GM21367 (cell line): ENCODE data around the gene FGGY.

Source experiments
- ATAC-seq: cut with Tn5 transposase; IDR thresholded peaks from one replicate; pipeline ENCODE4 v1.9.1; 2021; ENCODE audit not compliant: unreplicated experiment

The FGGY gene

GRCh38 chr1:59750328-59751003, 453.6 kb downstream of the FGGY start:
- ATAC-seq, result no peak

- ATAC-seq, result no peak
These were observed 454.1 kb downstream of the FGGY start for GRCh38 chr1:59751004-59751395.

GRCh38 chr1:59751801-59752200, 454.9 kb downstream of the FGGY start:
- no peak for ATAC-seq

DNA sequence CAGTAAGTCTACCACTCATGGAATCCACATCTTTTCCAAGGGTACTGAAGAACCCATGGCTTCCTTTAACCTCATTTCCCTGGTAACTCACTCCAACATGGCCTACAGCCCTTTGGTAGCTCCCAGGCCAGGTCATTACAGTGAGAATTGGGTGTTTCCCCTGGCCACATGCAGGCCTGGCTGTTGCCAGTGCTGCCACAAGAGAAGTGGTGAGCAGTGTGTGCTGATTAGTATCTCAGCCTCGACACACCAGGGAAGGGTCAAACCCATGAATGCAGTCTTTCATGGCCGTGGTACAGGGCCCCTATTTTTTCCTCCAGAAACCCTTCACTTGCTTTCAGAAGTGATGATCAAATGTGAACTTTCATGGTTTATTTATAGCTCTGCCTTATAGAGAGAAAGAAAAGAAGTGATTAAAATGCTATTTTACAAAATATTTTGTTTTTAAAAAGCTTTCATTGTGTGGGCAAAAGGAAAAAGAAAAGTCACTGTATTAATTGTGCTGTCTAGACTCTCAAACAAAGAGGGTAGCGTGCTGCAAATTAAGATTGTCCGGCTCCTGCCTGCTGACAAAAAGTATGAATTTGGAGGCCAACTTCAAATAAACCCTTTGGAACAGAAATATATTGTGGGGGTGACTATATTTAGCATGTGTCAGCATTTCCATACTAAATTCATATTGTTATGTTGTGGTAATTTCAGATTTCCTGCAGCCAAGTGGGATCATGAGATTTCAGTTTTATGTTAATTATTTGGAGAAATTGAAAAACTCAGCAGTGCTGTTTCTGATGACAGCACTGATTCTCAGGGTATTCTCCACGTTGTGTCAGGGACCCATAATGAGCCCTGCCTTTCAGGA, 455.9 kb downstream of the FGGY start:
- peak; percentile 49 for ATAC-seq

GRCh38 chr1:59755069-59755685, 458.3 kb downstream of the FGGY start:
- no peak for ATAC-seq

DNA sequence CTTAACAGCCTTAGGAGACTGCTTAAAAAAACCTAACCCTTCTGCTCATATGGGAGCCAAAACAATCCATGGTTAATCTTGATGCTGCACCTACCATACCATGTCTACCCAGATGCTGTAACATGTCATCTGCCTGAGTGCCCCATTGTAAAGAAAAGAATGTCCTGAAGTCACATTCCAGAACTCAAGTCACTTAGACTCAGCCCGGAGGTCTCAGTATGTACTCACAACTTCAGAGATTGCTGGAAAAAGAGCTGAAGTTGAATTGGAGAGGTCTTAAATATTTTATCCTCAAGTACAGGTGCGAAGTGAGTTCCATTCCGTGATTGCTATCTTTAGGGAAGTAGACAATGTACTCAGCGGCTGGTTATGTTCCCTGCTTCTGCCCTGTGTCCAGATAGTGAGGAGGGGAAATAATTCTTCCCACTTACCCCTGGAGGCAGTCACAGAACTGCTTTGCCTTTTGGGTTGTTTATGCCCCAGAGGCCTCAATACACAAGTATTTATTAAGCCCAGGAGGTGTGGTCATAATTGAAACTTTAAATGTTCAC, 460.4 kb downstream of the FGGY start:
- ATAC-seq, result no peak

- peak; percentile 85 for ATAC-seq
These were observed 462.4 kb downstream of the FGGY start for GRCh38 chr1:59759156-59759925.

DNA sequence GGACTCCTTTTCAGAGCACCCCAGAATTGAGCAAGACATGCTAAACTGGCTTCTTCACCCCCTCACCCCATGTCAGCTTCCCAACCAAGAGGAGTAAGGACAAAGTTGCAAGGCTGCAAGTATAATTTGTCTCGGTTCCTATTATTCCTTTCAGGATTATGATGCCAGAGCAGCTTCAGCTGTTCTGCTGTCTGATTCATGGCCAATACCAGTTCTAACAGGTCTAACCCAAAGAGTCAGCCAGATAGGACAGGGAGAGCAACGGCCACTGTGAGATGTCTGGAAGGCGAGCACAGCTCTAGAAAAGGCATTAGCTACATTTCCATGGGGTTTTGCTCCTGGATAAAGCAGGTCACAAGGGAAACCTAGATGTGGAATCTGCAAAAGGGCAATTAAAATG, 464.5 kb downstream of the FGGY start:
- no peak for ATAC-seq

GRCh38 chr1:59763418-59763817, 466.5 kb downstream of the FGGY start:
- no peak for ATAC-seq

GRCh38 chr1:59765011-59765730, 468.3 kb downstream of the FGGY start:
- no peak for ATAC-seq

- ATAC-seq, result no peak
These were observed 469.4 kb downstream of the FGGY start for GRCh38 chr1:59766227-59766855.

- no peak for ATAC-seq
These were observed 470.2 kb downstream of the FGGY start for GRCh38 chr1:59767119-59767518.

GRCh38 chr1:59768792-59769735, 472.2 kb downstream of the FGGY start:
- ATAC-seq, result no peak

GRCh38 chr1:59769736-59770095, 472.8 kb downstream of the FGGY start:
- ATAC-seq, result no peak

GRCh38 chr1:59771361-59771760, 474.5 kb downstream of the FGGY start:
- ATAC-seq, result no peak

DNA sequence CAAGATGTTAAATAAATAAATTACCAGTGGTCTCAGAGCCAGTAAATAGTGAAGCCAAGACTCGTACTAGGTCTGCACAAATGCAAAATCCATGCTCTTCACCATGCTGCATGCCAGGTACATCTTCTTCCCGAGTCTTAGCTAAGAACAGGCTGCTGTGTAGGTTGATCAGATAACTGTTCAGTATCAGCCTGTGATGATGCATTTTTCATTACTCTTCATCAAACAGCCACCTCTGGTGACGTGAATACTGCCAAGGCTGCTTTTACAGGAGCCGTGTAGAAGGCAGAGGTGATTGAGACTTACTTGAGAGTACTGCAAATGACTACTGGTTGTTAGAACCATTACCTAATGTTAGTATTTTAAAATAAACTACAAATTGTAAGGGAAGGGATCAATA, 478.6 kb downstream of the FGGY start:
- ATAC-seq, result no peak

- ATAC-seq, result no peak
These were observed 480.3 kb downstream of the FGGY start for GRCh38 chr1:59776960-59777852.

- no peak for ATAC-seq
These were observed 483.1 kb downstream of the FGGY start for GRCh38 chr1:59779949-59780348.
